ENCODE data around the gene KIRREL2. TPM values are rescaled to one million over a fixed set of nuclear protein-coding genes. Genes with fewer than 3 reads are reported as not detected.

KIRREL2 gene
- total RNA-seq, 2 donors from 2014 or later, result 0.13 TPM; not detected in 1

- intact Hi-C loops (cut with DNase I), result no loop called here
- peaks cover 14% of the 10 kb centered on the region for H3K27me3 ChIP-seq
- no peak overlapping the region for H3K4me3 ChIP-seq
- H3K4me1 ChIP-seq, result peaks cover 12% of the 10 kb centered on the region
- no peak for TF ChIP-seq CTCF (IDR thresholded peaks at IDR 0.05)
- DNase-seq, result no peak
- H3K9me3 ChIP-seq, result no peaks in the 10 kb centered on the region
- no peaks in the 10 kb centered on the region for H3K36me3 ChIP-seq
- H3K9ac ChIP-seq (ENCODE audit: low read depth in 2 of 2, low read length in 2 of 2), result no peak overlapping the region
- no peak overlapping the region for H3K27ac ChIP-seq
These were observed 14.6 kb upstream of the KIRREL2 start for GRCh38 chr19:35841961-35842595.

- DNase-seq, result no peak
These were observed 13.9 kb upstream of the KIRREL2 start for GRCh38 chr19:35842666-35843272.

GRCh38 chr19:35843676-35844481 lies 12.8 kb upstream of the KIRREL2 start:
- DNase-seq, result peak; percentile 76
- Histone ChIP-seq H3K27me3 (peaks cover 14% of the 10 kb centered on the region), H3K27ac (no peak overlapping the region), H3K9ac (ENCODE audit: low read depth in 2 of 2, low read length in 2 of 2) (peak overlapping the region in 1 of 2 donors; percentile 12), H3K4me3 (no peak overlapping the region), H3K36me3 (no peaks in the 10 kb centered on the region), H3K9me3 (no peaks in the 10 kb centered on the region), H3K4me1 (peaks cover 12% of the 10 kb centered on the region)
- intact Hi-C loops (cut with DNase I), result no loop called here
- no peak for TF ChIP-seq CTCF (IDR thresholded peaks at IDR 0.05)

More at GRCh38 chr19:35842666-35843272, 13.9 kb upstream of the KIRREL2 start:
- H3K4me3 ChIP-seq, result no peak overlapping the region
- intact Hi-C loops (cut with DNase I), result no loop called here
- H3K9me3 ChIP-seq, result no peaks in the 10 kb centered on the region
- no peak for TF ChIP-seq CTCF (IDR thresholded peaks at IDR 0.05)
- H3K36me3 ChIP-seq, result no peaks in the 10 kb centered on the region
- no peak overlapping the region for H3K9ac ChIP-seq (ENCODE audit: low read depth in 2 of 2, low read length in 2 of 2)
- peaks cover 12% of the 10 kb centered on the region for H3K4me1 ChIP-seq
- peaks cover 14% of the 10 kb centered on the region for H3K27me3 ChIP-seq
- H3K27ac ChIP-seq, result no peak overlapping the region

GRCh38 chr19:35844482-35845214 lies 12.1 kb upstream of the KIRREL2 start:
- TF ChIP-seq CTCF (IDR thresholded peaks at IDR 0.05), result no peak
- Histone ChIP-seq H3K36me3 (no peaks in the 10 kb centered on the region), H3K9me3 (no peaks in the 10 kb centered on the region), H3K4me1 (peaks cover 12% of the 10 kb centered on the region), H3K27ac (no peak overlapping the region), H3K27me3 (peaks cover 14% of the 10 kb centered on the region), H3K4me3 (no peak overlapping the region), H3K9ac (ENCODE audit: low read depth in 2 of 2, low read length in 2 of 2) (no peak overlapping the region)
- intact Hi-C loops (cut with DNase I), result no loop called here
- no peak for DNase-seq
